Measurements from ENCODE around the gene ABLIM1.
A peak's percentile ranks its signal among the peaks of the same experiment; 100 is the strongest.

ABLIM1 gene

DNA sequence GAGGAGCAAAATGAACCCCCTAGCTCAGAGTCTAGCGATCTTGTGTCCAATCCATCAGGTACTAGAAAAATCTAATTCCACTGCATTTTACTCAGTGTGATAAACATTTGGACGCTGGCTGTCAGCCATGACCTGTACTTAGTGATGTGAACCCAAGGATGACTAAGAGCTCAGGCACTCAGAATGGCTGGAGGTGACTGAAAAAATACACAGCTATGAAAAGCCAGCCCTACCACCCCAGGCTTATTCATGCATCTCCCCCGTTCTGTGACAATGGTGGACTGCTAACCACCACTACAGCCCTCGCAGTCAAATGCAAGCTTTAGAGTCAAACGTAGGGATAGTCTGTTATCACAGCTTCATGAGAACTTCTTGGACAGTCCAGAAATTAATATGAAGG lies 268.6 kb downstream of the ABLIM1 start:
- DNase-seq (ENCODE audit: low spot score) = peak; percentile 53

- DNase-seq (ENCODE audit: low spot score) = no peak
These were observed 269.8 kb downstream of the ABLIM1 start for GRCh38 chr10:114388275-114388674.

GRCh38 chr10:114387784-114388183 lies 270.3 kb downstream of the ABLIM1 start:
- DNase-seq (ENCODE audit: low spot score) = no peak

DNA sequence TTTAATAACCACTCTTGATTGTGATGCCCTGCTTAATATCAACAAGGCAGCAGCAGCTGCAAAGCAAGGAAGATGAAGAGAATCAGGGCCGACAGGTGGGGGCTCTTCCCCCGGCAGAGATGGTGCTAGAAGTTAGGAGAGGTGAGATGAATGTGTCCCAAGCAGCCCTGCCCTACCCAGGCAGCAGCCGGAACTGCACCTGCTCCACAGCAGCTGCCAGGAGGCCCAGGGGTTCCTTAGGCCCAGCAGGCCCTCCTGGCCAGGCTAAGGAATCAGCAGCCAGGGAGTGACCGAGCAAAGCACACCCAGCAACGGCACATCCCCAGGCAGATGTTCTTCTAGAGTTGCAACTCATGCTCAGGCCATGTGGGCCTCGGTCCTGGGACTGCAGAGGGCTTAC lies 271.6 kb downstream of the ABLIM1 start:
- DNase-seq (ENCODE audit: low spot score) = no peak

DNA sequence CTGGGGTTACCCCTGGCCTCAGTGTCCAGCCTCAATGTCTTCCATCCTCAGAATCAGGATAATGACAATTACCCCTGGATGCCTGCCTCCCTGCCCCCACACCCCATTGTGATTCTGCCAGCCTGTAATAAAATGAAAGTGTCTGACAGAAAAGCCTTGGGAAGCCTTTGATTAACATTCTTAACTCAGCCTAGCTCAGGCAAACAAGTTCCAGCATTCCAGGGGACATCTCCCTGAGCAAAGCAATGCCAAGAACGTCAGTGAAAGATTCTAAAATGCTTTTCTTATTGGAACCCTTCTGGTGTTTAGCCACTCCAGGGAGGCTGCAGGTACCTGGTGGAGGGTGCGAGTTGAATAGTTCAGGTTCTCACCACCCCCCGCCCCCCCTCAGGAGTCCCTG lies 272.5 kb downstream of the ABLIM1 start:
- DNase-seq (ENCODE audit: low spot score) = no peak

- no peak for DNase-seq (ENCODE audit: low spot score)
These were observed 273.5 kb downstream of the ABLIM1 start for GRCh38 chr10:114384601-114385000.

GRCh38 chr10:114384181-114384580 lies 273.9 kb downstream of the ABLIM1 start:
- no peak for DNase-seq (ENCODE audit: low spot score)
